GM21360 (cell line): Measurements from ENCODE around the gene EHD1.
"Not testable (repeated sequence)": the region's sequence is repeated elsewhere in the genome, so short reads cannot be mapped to it uniquely, and the experiment has no call there.

Source experiments
- ATAC-seq: cut with Tn5 transposase; IDR thresholded peaks from one replicate; pipeline ENCODE4 v1.9.1; 2021; ENCODE audit warnings: mild to moderate bottlenecking, moderate library complexity; ENCODE audit not compliant: unreplicated experiment

The EHD1 gene

DNA sequence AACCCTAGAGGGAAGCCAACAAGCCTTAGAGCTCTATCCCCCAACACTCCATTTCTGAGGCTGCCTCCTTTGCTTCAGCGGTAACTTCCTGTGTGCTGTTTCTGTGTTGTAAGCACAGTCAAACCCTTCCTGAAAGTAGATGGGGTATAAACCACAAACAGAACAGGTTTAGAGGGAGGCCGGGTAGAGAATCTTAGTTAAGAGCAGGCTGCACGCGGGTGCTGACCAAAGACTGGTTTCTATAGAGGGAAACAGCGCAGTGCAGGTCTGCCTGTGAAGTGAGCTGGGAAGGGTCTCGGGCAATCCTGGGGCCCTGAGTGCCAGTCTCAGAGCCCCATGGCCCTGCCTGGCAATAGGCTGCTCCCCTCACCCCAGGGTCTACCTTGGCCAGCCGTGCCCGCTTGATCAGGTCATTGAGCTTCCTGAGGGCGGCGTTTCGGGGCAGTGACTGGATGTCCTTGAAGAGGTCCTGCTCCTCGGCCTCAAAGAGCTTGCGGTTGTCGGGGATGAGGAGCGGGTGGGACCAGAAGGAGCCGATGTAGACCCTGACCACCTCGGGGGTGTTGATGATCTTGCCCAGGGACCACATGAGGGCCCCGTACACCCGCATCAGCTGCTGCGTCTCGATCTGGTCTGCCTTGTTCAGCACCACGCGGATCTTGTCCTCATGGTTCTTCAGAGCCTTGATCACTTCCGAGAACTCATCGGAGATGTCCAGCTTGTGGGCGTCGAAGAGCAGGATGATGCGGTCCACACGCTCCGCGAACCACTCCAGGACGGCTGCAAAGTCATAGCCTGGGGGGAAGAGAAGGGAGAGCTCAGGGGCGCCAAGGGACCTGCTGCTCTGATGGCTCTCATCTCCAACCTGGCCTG lies 18.6 kb downstream of the EHD1 start:
- peak; percentile 65 for ATAC-seq

DNA sequence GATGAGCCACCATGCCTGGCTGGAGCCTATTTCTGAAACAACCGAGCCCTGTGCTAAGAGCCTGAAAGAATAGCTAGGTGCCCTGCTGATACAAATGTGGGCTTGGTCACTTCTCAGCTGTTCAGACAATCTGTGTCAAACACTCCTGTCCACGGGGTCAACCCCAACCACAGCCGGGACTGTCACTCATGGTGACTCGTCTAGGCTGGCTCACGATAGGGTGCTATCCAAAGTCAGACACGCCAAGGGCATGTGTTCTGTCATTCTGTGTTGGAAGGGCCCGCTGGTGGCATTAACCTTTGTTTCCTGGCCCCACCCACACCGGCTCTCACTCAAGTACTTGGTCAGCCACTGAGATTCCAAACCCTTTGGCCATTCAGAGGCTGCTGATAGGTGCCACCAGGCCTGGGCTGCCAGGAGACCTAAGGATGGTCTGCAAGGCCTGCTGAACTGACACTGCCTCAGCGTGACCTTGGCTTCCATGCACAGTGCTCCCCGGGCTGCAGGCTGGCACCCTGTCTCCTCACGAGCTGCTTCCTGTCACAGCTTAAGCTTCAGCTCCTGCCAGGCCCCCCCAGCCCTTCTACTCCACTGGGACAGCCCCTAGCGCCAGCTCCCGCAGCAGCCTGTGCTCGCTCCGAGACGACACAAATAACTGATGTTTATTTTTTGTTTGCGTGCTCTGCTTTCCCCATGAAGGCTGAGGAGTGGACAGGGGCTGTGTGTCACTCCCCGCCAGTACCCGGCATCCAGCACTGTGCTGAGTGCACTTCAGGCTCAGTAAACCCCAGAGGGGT lies 19.8 kb downstream of the EHD1 start:
- no peak for ATAC-seq

DNA sequence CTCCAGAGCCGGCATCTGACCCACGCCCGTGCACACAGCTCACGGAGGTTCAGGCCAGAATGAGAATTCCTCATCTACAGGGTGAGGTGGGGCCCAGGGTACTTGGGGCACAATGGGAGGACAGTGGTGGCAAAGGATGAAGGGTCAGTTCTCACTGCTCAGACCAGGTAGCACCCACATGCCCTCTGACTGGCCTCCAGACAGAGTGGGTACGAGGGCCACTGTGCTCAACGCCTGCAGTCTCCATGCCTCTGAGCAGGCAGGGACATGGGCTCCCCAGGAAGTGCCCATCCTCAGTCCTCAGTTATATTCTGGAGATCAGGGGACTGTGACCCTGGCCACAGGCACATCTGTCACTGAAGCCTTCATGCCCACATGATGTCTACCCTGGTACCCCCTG lies 20.9 kb downstream of the EHD1 start:
- no peak for ATAC-seq

DNA sequence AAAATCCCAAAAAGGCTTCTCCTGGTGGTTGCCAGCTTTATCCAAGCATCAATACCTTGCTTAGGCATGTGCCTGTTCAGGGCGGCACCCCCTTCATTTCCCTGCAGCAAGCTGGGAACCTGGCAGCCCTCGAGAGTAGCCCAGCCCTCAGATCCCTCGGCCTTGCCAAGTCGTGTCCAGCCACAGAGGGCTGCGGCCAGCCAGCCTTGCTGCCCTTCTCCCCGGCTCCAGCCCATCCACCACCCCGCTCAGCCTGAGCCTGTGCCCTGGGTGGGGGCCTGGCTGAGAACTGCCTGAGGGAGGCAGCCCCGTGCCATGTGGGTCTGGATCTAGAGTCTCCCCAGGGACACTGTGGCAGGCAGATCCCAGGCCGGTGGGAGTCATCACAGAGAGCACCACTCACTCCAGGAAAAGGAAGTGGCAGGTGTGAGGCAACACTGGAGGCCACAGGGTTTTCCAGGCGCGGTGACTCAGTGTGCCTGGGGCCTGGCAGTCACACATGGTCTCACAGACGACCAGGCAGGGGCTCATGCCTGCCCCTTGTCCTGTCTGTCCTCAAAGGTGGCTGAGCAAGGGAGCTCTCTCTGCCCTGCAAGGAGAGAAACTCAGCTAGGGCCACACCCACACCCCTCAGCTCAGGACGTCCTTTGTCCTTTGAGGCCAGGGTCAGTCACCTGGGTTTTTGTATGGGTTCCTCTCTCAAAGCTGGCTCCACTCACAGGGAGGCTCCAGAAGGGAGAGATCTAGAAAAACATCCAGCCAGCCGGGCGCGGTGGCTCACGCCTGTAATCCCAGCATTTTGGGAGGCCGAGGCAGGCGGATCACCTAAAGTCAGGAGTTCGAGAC lies 21.8 kb downstream of the EHD1 start:
- ATAC-seq: no peak

- ATAC-seq: no peak
Measured at GRCh38 chr11:64855596-64856304, 22.7 kb downstream of the EHD1 start.

DNA sequence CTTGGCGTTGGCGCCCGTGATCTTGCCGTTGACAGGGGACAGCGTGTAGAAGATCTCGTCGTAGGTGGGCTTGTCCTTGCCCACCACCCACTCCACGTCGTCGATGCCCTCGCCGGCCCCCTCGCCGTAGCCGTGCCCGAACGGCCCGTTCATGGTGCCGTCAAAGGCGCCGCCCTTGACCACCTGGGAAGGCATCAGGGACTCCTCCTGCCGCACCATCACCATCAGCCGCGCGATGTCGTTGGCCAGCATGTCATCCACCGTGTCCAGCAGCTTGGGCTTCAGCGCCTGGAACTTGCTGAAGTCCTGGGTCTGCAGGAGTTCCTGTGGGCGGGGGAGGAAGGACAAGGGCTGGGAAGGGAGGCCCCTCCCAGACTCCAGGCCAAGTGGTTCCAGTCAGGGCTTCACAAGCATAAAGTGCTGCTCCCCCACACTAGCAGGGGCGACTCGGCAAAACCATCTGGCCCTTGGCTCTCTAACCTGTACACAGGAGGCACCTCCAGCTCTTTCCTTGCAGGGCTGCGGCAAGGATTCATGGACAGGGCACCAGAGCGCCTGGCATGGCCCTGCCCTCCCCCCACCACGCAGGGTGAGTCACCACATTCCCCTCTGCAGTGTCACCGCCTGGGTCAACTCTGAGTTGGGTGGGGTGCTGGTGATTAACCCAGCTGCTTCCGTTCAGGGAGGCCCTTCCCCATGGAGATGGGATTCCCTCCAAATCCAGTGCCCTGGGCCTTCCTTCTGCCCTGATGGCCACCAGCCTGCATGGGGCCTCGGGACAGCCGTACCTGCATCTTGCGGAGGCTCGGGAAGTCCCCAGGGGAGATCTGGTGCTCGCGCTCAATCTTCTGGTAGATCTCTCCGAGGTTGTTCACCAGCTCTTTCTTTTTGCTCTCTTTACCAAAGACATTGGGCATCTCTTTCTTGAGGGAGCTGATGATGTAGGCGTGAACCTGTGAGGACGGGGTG lies 23.6 kb downstream of the EHD1 start:
- ATAC-seq: no peak

DNA sequence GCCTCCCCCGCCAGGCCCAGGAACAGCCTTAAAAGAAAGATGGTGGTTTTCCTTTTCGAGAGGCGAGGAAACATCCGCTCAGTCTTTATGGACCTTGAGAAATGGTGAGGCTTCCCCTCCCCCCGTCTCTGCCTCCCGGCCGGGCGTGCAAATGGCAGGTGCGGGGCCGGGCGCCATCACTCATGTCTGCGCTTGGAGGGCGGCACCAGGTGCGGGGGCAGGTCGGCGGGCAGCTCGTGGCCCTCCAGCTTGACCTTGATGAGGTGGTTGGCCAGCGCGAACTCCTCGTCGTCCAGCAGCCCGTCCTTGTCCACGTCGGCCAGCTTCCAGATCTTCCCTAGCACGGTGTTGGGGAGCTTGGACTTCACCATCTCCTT lies 24.3 kb downstream of the EHD1 start:
- no peak for ATAC-seq

DNA sequence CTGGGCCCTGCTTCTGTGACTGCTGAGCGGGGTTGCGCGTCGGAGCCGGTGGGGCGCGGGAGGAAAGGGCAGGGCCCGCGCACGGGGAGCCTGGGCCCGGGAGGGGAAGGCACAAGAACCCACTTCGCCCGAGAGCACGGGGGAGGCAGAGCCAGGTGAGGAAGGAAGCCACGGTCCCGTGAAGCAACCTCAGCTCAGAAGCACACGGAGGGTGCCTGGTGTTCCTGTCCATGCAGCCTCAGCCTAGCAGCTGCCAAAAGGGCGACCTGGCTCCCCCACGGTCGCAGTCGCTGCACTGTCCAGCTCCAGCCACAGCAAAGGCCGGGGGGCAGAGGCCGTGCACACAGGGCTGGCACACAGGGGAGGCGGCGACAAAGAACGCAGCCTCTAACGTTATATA lies 24.7 kb downstream of the EHD1 start:
- ATAC-seq: no peak

DNA sequence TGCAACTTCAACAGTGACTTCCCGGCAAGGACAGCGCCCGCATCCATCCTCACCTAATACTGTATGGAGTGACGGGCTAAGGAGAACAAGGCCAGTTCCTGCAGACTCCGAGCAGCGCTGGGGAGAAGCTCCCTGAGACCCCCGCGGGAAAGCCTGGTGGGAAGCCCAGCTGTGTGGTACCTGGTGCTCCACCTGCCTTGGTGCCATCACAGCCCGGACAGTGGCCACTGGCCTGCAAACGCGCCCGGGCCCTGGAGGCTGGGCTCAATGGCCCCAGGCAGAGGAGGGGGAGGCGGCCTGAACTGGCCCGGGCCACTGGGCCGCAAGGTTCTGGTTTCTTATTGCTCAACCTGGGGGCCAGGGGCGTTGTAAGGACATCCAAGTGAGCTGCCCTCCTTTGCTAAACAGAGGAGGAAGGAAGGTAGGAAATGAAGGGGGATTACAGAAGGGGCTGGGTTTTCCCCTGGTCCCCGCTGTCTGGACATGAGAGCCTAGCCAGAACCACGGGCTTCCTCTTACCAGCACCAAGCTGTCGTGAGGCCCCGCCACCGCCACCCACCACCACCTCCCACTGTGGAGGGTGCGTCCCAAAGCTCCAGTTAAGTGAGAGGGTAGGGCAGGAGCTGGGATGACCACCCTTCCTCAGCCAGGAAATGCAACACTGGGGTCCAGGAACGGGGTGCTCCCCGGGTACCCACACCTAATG lies 25.5 kb downstream of the EHD1 start:
- no peak for ATAC-seq

DNA sequence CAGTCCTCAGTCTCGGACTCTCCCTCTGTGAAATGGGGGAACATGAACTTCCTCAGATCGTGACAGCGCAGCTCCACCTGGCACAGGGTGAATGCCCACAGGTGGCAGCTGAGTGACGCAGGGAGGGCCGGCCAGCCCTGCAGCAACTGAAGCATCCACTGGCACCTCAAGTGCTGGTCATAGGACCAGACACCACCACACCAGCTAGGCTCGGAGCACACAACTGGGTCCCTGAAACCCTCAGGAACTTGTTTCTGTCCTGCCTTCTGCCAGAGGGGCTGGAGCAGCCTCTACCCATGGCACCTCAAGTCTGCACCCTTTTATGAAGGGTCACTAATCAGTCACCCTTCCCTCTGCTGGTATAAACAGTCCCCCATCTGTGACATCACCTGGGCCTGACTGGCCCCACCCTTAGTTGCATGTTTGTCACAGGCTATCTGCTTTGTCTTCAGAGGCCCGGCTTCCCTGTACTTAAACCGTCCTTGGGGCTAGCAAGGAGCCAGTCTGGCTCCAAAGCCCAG lies 26.5 kb downstream of the EHD1 start:
- no peak for ATAC-seq

GRCh38 chr11:64850979-64851567 lies 27.3 kb downstream of the EHD1 start:
- peak; percentile 48 for ATAC-seq

DNA sequence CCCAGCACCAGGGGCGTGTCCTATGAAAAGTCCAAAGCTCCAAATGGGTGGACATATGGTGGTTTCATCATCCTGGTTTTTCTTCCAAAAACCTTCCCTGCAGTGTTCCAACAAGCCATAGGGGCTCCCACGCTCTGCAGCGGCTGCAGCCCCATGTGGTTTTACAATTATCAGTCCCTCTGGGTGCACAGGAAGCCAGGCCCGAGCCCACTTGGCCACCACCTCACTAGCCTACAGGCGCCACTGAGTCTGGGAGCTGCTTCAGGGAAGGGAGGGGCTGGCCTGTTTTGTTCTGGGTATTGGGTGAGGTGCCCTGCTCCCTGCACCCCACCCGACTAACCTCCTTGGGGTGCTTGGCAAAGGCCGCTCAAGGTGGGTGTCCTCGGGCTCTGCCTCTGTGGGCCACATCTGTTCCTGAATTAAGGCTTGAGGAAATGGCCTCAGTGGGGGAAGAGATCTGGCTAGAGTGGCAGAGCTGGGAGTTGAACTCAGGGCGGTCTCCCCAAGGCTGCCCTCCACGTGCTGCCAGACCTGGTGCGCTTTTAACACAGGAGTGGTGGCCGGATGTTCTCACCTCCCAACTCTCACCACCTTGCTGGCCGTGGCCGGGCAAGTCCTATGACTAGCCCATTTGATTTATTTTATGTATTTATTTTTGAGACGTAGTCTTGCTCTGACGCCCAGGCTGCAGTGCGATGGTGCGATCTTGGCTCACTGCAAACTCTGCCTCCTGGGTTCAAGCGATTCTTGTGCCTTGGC lies 28.6 kb downstream of the EHD1 start:
- no peak for ATAC-seq

- ATAC-seq: no peak
Measured at GRCh38 chr11:64848826-64849597, 29.4 kb downstream of the EHD1 start.

GRCh38 chr11:64848214-64848825 lies 30.1 kb downstream of the EHD1 start:
- ATAC-seq: no peak

DNA sequence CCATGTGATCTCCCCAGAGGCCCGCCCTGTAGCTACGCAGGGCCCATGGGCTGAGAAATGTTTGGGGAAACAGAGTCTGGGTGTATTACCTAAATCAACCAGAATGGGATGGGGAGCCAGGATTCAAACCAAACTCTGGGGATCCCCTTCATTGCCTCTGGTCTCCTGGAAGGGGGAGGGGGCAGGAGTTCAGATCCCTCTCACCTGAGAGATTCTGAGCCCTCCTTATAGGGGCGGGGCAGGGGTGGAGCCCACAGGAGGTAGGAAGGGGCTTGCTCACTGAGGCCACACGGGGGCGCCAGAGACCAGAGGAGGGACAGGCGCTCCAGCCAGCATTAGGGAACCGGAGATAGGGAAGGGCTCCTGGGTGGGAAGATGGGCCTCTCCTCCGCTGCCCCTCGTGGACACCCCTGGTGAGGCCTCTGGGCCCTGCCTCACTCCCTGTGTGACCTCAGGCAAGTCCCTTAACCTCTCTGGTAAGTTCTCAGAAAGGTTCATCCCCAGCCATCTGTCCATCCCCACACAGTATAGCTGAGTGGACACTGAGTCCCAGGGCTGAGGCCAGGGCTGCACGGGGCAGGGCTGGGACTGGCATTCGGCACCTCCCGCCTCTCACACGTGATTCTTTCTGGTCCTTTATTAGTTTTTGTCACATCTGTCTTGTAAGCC lies 31.3 kb downstream of the EHD1 start:
- no peak for ATAC-seq

- ATAC-seq: not testable (repeated sequence)
Measured at GRCh38 chr11:64845776-64846129, 32.7 kb downstream of the EHD1 start.
